Endometrial microvascular endothelial cells (primary cell): ENCODE measurements around the gene NAT16. TPM values are rescaled to one million over a fixed set of nuclear protein-coding genes. Genes with fewer than 3 reads are reported as not detected.

Experiments used
- total RNA-seq: library from RNA; depleted of rRNA; stranded (reverse); fragments of >200 nt; gene quantifications from one replicate; pipeline ENCODE4 v1.2.3, GENCODE V29; 2015; ENCODE audit errors: inconsistent ontology term

Gene NAT16
- total RNA-seq, 1 donor from 2014 or later = not detected

Other genes starting within 250 kb of the NAT16 start
- gene MUC3A, start 230.8 kb downstream of the NAT16 start, total RNA-seq = not detected
- not detected for gene MUC12, start 210.7 kb downstream of the NAT16 start, total RNA-seq
- gene MUC17, start 160.2 kb downstream of the NAT16 start, total RNA-seq = not detected
- 13.9 TPM for gene TRIM56, start 94.8 kb downstream of the NAT16 start, total RNA-seq
- gene SERPINE1, start 53.2 kb downstream of the NAT16 start, total RNA-seq = 2,363 TPM
- gene AP1S1, start 25.8 kb downstream of the NAT16 start, total RNA-seq = 248 TPM
- not detected for gene VGF, start 14.7 kb downstream of the NAT16 start, total RNA-seq
- not detected for gene MOGAT3, start 20.7 kb upstream of the NAT16 start, total RNA-seq
- 109 TPM for gene PLOD3, start 37.3 kb upstream of the NAT16 start, total RNA-seq
- 185 TPM for gene ZNHIT1, start 37.9 kb upstream of the NAT16 start, total RNA-seq
- 4.4 TPM for gene CLDN15, start 57.5 kb upstream of the NAT16 start, total RNA-seq
- gene FIS1, start 64.8 kb upstream of the NAT16 start, total RNA-seq = 240 TPM
- 30.7 TPM for gene IFT22, start 141.5 kb upstream of the NAT16 start, total RNA-seq
- gene COL26A1, start 182.6 kb upstream of the NAT16 start, total RNA-seq = not detected